Cortex of kidney (tissue), 1 donor: ENCODE results near the gene CCDC86.

Experiments used
- DNase-seq: peaks from one replicate; lab custom pipeline; 2025; lab: John Stamatoyannopoulos, UW

Gene CCDC86

DNA sequence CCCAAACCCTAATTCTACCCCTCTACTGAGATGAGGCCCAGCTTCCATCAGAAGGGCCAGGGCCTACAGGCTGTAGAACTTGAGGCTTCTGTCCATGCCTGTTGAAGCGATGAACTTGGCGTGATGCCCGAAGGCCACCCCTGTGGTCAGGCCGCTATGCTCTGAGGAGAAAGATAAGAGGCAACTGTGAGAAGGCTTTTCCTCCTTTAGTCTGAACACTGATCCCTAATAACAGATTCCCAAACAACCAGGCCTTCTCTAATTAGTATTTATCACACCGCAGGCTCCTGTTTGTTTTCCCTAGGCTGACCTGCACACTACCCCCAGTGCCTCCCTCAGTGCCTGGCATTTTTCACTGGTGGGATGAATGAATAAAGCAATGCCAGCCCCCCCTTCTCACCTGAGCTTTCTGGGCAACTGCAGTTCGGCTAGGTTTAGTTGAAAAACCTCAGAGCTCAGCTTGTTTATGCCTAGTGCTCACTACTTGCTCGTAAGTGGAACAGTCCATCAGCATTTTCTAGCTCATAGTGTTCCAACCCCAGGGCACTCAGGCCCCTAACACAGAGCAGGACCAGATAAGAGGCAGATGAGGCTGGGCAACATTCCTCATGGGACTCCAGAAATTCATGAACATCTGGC is 49.3 kb downstream of the CCDC86 start:
- no peak for DNase-seq

- no peak for DNase-seq
These were observed 53.8 kb downstream of the CCDC86 start for GRCh38 chr11:60895687-60896086.

DNA sequence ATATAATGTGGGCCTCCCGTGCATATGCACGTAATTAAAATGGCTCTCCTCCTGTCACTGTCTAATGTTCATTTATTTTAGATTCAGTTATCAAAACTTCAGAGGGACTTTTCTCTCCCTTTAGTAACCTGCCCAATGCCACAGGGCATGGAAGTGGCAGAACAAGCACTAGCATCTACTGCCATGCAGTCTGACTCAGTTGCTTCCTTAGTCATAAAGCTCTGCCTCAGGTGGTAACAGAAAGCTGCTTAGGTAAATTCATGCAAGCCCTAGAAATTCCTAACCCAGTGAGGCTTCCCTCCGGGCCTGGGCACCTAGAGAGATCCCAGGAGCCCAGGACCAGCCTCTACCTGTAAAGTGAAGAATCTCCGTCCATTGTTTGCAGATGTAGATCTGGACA is 55.6 kb downstream of the CCDC86 start:
- DNase-seq: no peak

DNA sequence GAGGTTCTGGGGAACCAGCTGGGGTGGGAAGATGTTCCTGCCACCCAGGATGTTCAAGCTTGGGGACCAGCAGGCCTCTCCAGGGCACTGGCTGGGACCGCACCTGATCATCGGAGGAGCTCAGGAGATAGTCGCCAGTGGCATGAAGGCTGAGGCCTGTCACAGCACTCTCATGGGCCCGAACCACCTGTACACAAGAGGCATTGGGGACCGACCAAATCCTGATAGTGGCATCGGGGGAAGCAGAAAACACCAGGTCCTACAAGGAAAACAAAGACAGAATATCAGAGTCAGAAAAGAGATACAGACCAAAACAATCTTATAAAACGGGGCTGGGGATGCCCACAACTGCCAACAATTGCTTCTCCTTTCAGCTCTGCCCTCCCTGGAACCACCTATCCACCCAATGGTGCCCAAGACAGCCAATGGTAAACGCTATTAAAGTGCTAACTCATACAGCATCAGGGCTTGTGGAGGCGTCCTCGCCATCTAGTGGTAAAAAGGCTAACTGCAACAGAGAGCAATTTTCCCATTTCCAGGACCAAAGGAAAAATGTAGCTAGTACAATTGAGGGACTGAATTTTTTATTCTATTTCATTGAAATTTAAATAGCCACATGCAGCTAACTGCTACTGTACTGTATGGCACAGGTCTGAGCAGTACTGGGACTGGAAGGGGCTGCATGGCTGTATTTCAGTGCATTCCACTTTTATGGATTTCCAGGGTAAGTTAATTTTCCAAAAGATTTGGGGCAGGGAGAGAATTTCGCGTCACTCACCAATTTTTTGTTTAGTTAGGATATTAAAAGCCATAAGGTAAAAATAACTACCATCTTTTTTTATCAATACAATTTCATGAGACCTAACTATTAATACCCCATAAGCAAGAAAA is 57.4 kb downstream of the CCDC86 start:
- no peak for DNase-seq

- no peak for DNase-seq
These were observed 58.1 kb downstream of the CCDC86 start for GRCh38 chr11:60899977-60900376.
